HepG2 (cell line): ENCODE results near the gene PKP3. TPM values are rescaled to one million over a fixed set of nuclear protein-coding genes. Genes with fewer than 3 reads are reported as not detected.

Source experiments
- ASH2L ChIP-seq: fragments of 300-600, 200-600 bp; sonication (generic); IDR thresholded peaks from 2 replicates; pipeline ENCODE4 v1.7.0; 2017; ENCODE audit warnings: low read depth, mild to moderate bottlenecking, moderate library complexity, mixed read lengths, low read length; ENCODE audit not compliant: insufficient read length
- BHLHE40 ChIP-seq: IDR thresholded peaks from 2 replicates; pipeline ENCODE4 v1.6.1; 2011; ENCODE audit warnings: low read length, improper control_type of control experiment
- ESRRA ChIP-seq: sonication (generic); formaldehyde crosslinking; IDR thresholded peaks from 2 replicates; pipeline ENCODE4 v1.5.1; 2020; ENCODE audit warnings: mild to moderate bottlenecking, low read depth, missing genetic modification reagents
- FLYWCH1 ChIP-seq: sonication (generic); formaldehyde crosslinking; IDR thresholded peaks from 2 replicates; pipeline ENCODE4 v1.8.1; 2023; ENCODE audit warnings: mild to moderate bottlenecking, missing genetic modification reagents
- HNRNPK ChIP-seq: fragments of 200-400 bp; formaldehyde crosslinking; IDR thresholded peaks from 2 replicates; pipeline ENCODE4 v1.6.1; 2018; ENCODE audit warnings: low read length, low read depth, moderate library complexity, mild to moderate bottlenecking; ENCODE audit not compliant: poor library complexity, severe bottlenecking
- JUND ChIP-seq: sonication (generic); formaldehyde crosslinking; IDR thresholded peaks from 2 replicates; pipeline ENCODE4 v1.8.0; 2022; ENCODE audit warnings: mild to moderate bottlenecking, missing genetic modification reagents
- KDM6A ChIP-seq: IDR thresholded peaks from 2 replicates; pipeline ENCODE4 v1.6.1; 2016; ENCODE audit warnings: low read depth
- KMT2B ChIP-seq: IDR thresholded peaks from 2 replicates; pipeline ENCODE4 v1.6.1; 2016; ENCODE audit warnings: missing genetic modification reagents, missing compliant biosample characterization
- LBX2 ChIP-seq: sonication (generic); formaldehyde crosslinking; IDR thresholded peaks from 2 replicates; pipeline ENCODE4 v1.5.0; 2020; ENCODE audit warnings: missing genetic modification reagents, mild to moderate bottlenecking, borderline replicate concordance
- LRRFIP1 ChIP-seq: sonication (generic); formaldehyde crosslinking; conservative IDR thresholded peaks from 2 replicates; pipeline ENCODE4 v1.4.0; 2020; ENCODE audit warnings: missing genetic modification reagents
- MXD4 ChIP-seq: IDR thresholded peaks from 2 replicates; pipeline ENCODE4 v1.6.1; 2016; ENCODE audit warnings: mild to moderate bottlenecking, missing biosample characterization, missing genetic modification reagents
- NFYB ChIP-seq: sonication (generic); formaldehyde crosslinking; IDR thresholded peaks from 2 replicates; pipeline ENCODE4 v1.4.0; 2020; ENCODE audit warnings: missing genetic modification reagents
- NKX3-1 ChIP-seq: sonication (generic); formaldehyde crosslinking; IDR thresholded peaks from 2 replicates; pipeline ENCODE4 v1.5.0; 2020; ENCODE audit warnings: missing genetic modification reagents
- PHF8 ChIP-seq: sonication (generic); formaldehyde crosslinking; IDR thresholded peaks from 2 replicates; pipeline ENCODE4 v1.5.0; 2020; ENCODE audit warnings: missing genetic modification reagents
- THAP11 ChIP-seq: IDR thresholded peaks from 2 replicates; pipeline ENCODE4 v1.6.1; 2016; ENCODE audit warnings: missing biosample characterization, missing genetic modification reagents
- YEATS4 ChIP-seq: sonication (generic); formaldehyde crosslinking; IDR thresholded peaks from 2 replicates; pipeline ENCODE4 v1.4.0; 2020; ENCODE audit warnings: missing genetic modification reagents, borderline replicate concordance
- ZBTB42 ChIP-seq: sonication (generic); formaldehyde crosslinking; IDR thresholded peaks from 2 replicates; pipeline ENCODE4 v1.5.0; 2020; ENCODE audit warnings: mild to moderate bottlenecking, missing genetic modification reagents
- ZBTB7B ChIP-seq: sonication (generic); formaldehyde crosslinking; IDR thresholded peaks from 2 replicates; pipeline ENCODE4 v1.4.0; 2020; ENCODE audit warnings: missing genetic modification reagents
- ZNF160 ChIP-seq: sonication (generic); formaldehyde crosslinking; IDR thresholded peaks from 2 replicates; pipeline ENCODE4 v1.8.0; 2022; ENCODE audit warnings: mild to moderate bottlenecking, inconsistent platforms, missing genetic modification reagents
- ZNF30 ChIP-seq: sonication (generic); formaldehyde crosslinking; IDR thresholded peaks from 2 replicates; pipeline ENCODE4 v1.5.0; 2020; ENCODE audit warnings: mild to moderate bottlenecking, missing genetic modification reagents
- ZNF331 ChIP-seq: sonication (generic); formaldehyde crosslinking; IDR thresholded peaks from 2 replicates; pipeline ENCODE4 v1.4.0; 2020; ENCODE audit warnings: missing genetic modification reagents
- ZNF431 ChIP-seq: sonication (generic); formaldehyde crosslinking; IDR thresholded peaks from 2 replicates; pipeline ENCODE4 v1.9.0; 2022; ENCODE audit warnings: missing genetic modification reagents, low read depth, mild to moderate bottlenecking, borderline replicate concordance
- ZNF558 ChIP-seq: sonication (generic); formaldehyde crosslinking; IDR thresholded peaks from 2 replicates; pipeline ENCODE4 v1.9.0; 2022; ENCODE audit warnings: mild to moderate bottlenecking, missing genetic modification reagents, borderline replicate concordance
- ZNF766 ChIP-seq: sonication (generic); formaldehyde crosslinking; IDR thresholded peaks from 2 replicates; pipeline ENCODE4 v1.5.0; 2020; ENCODE audit warnings: missing genetic modification reagents, borderline replicate concordance
- ZNF782 ChIP-seq: sonication (generic); formaldehyde crosslinking; IDR thresholded peaks from 2 replicates; pipeline ENCODE4 v1.4.0; 2020; ENCODE audit warnings: missing genetic modification reagents, mild to moderate bottlenecking, borderline replicate concordance
- ZZZ3 ChIP-seq: sonication (generic); formaldehyde crosslinking; IDR thresholded peaks from 2 replicates; pipeline ENCODE4 v1.4.0; 2020; ENCODE audit warnings: missing genetic modification reagents, mild to moderate bottlenecking, borderline replicate concordance
- polyA plus RNA-seq, 8 experiments: library from polyadenylated mRNA; depleted of rRNA in 3 of 8; stranded (reverse) in 7 of 8; unstranded in 1 of 8; fragments of >200 nt; fragmentation: Illumina TruSeq in 4 of 8; extraction: Trizol in 4 of 8; gene quantifications; 2 replicates each; pipeline versions ENCODE4 v1.2.1 to v1.2.3, GENCODE V29; 2011 to 2016; ENCODE audit warnings: low read depth in 4 of 8, missing spikeins in 1 of 8, mixed read lengths in 1 of 8; ENCODE audit not compliant: insufficient read depth in 1 of 8
- total RNA-seq, 5 experiments: library from RNA; depleted of rRNA; stranded (reverse); fragments of >200 nt; fragmentation: Illumina TruSeq; extraction: Trizol; gene quantifications; 2 replicates each; pipeline ENCODE4 v1.2.3, GENCODE V29; 2016; ENCODE audit warnings: low read depth in 1 of 5
- TF ChIP-seq, protein P1 (sequence below): IDR thresholded peaks from 2 replicates; pipeline ENCODE4 v1.6.1; 2012; ENCODE audit warnings: inconsistent platforms
- TF ChIP-seq, protein P2 (sequence below): sonication (generic); formaldehyde crosslinking; IDR thresholded peaks from 2 replicates; pipeline ENCODE4 v1.5.0; 2020; ENCODE audit warnings: missing genetic modification reagents

Gene PKP3
- total and polyA plus RNA-seq, 2 of the 13 experiments (the other 11 are each of a cell fraction or from before 2014, with no cell fraction given) = 18.0 to 28.7 TPM

- TF ChIP-seq ZZZ3 (CRISPR knock-in tag) = no peak
- TF ChIP-seq ASH2L = peak; percentile 29
- no peak for TF ChIP-seq ZNF558 (CRISPR knock-in tag)
- TF ChIP-seq YEATS4 (CRISPR knock-in tag) = no peak
- TF ChIP-seq KMT2B (CRISPR knock-in tag) = 0 out of 2 replicates have a peak, but pooled peaks have one; percentile 17
- no peak for TF ChIP-seq FLYWCH1 (CRISPR knock-in tag)
- 0 out of 2 replicates have a peak, but pooled peaks have one; percentile 22 for TF ChIP-seq ESRRA (CRISPR knock-in tag)
- TF ChIP-seq, protein P1, sequence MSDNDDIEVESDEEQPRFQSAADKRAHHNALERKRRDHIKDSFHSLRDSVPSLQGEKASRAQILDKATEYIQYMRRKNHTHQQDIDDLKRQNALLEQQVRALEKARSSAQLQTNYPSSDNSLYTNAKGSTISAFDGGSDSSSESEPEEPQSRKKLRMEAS = peak; percentile 39; the same call in 1 of the 2 replicates
- TF ChIP-seq MXD4 (CRISPR knock-in tag) = no peak
- no peak for TF ChIP-seq LRRFIP1
- TF ChIP-seq PHF8 (CRISPR knock-in tag) = peak; percentile 33; the same call in 1 of the 2 replicates
- 0 out of 2 replicates have a peak, but pooled peaks have one; percentile 41 for TF ChIP-seq JUND (CRISPR knock-in tag)
- TF ChIP-seq ZNF331 (CRISPR knock-in tag) = 0 out of 2 replicates have a peak, but pooled peaks have one; percentile 25
- TF ChIP-seq KDM6A (CRISPR knock-in tag) = peak; percentile 43; the same call in 1 of the 2 replicates
- TF ChIP-seq ZNF782 = no peak
- peak; percentile 59; the same call in 1 of the 2 replicates for TF ChIP-seq ZNF431 (CRISPR knock-in tag)
- TF ChIP-seq NFYB (CRISPR knock-in tag) = no peak
- 0 out of 2 replicates have a peak, but pooled peaks have one; percentile 37 for TF ChIP-seq NKX3-1 (CRISPR knock-in tag)
- TF ChIP-seq ZNF766 (CRISPR knock-in tag) = no peak
- TF ChIP-seq LBX2 (CRISPR knock-in tag) = no peak
- TF ChIP-seq HNRNPK = peak; percentile 16
- TF ChIP-seq ZNF160 (CRISPR knock-in tag) = 0 out of 2 replicates have a peak, but pooled peaks have one; percentile 21
- peak; percentile 91 for TF ChIP-seq ZBTB7B (CRISPR knock-in tag)
- 0 out of 2 replicates have a peak, but pooled peaks have one; percentile 16 for TF ChIP-seq THAP11 (CRISPR knock-in tag)
- TF ChIP-seq ZBTB42 (CRISPR knock-in tag) = no peak
- no peak for TF ChIP-seq BHLHE40
- TF ChIP-seq, protein P2, sequence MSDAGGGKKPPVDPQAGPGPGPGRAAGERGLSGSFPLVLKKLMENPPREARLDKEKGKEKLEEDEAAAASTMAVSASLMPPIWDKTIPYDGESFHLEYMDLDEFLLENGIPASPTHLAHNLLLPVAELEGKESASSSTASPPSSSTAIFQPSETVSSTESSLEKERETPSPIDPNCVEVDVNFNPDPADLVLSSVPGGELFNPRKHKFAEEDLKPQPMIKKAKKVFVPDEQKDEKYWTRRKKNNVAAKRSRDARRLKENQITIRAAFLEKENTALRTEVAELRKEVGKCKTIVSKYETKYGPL (CRISPR knock-in tag) = no peak
- no peak for TF ChIP-seq ZNF30 (CRISPR knock-in tag)
Measured at GRCh38 chr11:373716-374551, 20.1 kb upstream of the PKP3 start (continued).
